CMK (cell line): Measurements from ENCODE around the gene TMEFF2.
"Not testable (repeated sequence)": the region's sequence is repeated elsewhere in the genome, so short reads cannot be mapped to it uniquely, and the experiment has no call there.

Source experiments
- DNase-seq: peaks from one replicate; pipeline ENCODE4 v3.0.0-alpha.2; 2010; ENCODE audit warnings: low read depth

Gene TMEFF2

DNA sequence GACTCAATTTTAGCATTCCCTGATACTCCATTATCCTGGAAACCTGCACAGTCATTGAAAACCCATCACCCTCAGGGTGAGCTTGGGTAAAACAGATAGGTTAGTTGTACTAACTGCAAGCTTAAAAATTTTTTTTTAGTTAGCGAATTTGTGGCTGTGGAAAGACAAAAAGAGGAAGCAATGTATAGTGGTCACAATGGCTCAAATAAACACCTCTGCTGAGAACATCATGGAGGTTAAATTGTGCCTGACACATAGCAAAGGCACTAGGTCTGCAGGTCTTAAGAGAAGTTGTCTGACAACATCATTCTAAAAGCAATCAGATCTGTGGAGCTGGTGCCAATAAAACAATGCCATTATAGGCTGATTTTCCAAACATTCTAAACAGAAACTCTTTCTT is 263.4 kb downstream of the TMEFF2 start:
- no peak for DNase-seq

DNA sequence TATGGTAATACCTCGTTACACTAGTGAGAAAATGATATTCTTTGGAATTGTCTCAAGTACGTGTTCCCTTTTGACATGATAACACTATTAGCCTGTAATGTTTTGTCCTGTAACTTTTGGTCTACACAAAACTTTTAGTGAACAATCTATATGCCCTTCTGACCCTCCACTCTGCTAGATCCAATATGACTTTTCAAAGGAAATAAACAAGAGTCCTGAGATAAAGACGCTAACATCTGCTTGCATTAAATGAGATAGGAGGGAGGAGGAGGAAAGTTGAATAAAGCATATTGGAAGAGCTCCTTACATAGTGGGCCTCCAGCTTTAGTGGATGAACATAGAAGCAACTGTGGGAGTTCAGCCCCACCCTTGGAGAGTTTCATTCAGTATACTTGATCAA is 264.5 kb downstream of the TMEFF2 start:
- no peak for DNase-seq

- DNase-seq = no peak
These were observed 265.4 kb downstream of the TMEFF2 start for GRCh38 chr2:191929288-191929687.

DNA sequence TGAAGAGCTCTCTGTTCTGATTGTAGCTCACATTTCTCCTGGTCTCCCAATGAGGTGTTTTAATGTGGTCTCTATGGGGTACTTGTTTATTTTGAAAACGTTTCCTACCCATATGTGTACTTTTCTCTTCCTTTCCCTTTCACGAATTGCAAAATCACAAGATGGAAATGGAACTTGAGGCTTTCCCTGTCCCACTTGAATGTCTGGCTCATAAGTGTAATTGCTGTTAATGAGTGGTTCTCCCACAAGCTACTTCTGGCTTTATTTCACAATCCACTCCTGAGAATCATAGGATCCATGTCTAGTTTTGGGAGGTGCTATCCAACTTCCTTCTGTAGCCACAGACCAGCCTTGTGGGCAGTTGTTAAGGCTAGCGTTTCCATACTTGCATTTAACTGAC is 266.7 kb downstream of the TMEFF2 start:
- peak; percentile 29 for DNase-seq

DNA sequence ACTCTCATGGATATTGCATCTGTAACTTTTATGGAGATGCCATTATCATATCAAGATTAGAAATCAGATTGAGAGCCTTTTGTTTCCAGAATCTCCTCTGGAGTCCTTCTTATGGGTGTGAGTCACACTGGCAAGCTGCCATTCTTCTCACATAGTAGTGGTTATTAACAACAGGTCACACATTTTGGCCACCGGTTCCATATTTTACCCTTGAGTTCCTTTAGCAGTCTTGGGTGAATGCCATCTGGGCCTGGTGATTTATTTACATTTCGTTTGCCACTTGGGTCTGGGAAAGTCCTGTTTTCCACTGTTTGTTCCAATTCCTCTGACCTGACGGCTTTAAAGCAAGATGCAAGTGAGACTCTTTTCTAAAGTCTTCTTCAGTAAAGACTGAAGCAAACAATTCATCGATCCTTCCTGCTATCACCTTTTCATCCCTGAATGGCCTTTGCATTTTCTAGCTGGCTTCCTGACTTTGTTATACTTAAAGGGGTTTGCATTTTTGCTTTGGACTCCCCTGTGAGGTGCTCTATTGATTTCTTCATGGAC is 267.3 kb downstream of the TMEFF2 start:
- DNase-seq = no peak

DNA sequence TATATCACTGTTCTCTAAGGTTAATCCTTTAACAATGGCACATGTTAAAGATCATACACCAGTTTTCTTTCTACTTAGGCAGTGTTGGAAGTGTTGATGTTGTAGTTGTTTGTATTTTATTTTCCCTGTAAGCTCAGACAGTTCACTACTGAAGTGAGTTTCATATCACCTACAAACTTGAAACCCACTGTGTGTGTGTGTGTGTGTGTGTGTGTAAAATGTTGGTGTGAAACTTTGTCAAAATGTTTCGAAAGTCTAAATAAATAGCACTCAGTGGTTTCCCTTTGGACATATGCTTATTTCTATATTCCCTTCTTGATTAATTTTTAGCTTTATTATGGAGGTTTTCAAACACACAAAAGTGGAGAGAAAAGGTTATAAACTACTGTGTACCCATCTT is 268.1 kb downstream of the TMEFF2 start:
- no peak for DNase-seq

- DNase-seq = no peak
These were observed 271.1 kb downstream of the TMEFF2 start for GRCh38 chr2:191923652-191923997.

GRCh38 chr2:191922736-191923651 is 271.7 kb downstream of the TMEFF2 start:
- no peak for DNase-seq

GRCh38 chr2:191921650-191922049 is 273.1 kb downstream of the TMEFF2 start:
- not testable (repeated sequence) for DNase-seq

GRCh38 chr2:191920502-191920901 is 274.2 kb downstream of the TMEFF2 start:
- DNase-seq = no peak

- DNase-seq = no peak
These were observed 276.6 kb downstream of the TMEFF2 start for GRCh38 chr2:191917967-191918651.

DNA sequence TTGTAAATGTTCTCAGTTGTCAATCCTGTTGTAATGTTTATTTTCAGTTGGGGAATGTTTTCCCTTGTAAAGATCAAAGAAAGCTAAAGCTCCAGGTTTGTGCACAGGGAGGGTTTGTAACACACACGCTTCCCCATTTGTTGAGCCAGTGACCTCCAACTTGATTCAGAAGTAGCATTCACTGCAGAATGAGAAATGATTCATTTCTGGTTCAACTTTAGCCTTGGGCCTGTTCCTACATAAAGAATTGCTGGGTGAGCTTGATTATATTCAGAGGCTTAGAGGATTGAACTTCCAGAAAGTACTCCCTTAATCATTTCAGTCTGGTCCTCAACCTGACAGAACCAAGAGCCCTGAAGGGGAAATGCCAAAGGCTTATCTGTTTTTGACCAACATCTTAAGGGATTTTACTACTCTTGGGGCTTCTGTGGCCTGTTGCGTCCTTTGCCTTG is 277.3 kb downstream of the TMEFF2 start:
- DNase-seq = no peak

DNA sequence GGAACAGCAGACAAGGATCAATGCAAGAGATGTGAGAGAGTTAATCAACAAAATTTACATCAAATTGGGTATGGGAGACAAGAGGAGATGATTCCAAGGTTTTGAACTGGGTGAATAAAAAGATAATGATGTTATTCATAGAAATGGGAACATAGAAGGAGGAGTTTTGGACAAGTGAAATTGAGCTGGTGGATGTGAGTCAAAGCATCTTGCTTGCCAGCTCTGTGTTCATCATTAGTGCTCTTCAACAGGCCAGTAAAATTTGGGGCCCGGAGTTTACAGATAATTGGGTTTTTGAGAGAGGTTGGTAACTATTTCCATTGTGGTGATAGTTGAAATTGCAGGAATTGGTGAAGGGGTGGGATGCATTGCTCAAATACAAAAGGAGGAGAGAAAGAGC is 277.9 kb downstream of the TMEFF2 start:
- no peak for DNase-seq

DNA sequence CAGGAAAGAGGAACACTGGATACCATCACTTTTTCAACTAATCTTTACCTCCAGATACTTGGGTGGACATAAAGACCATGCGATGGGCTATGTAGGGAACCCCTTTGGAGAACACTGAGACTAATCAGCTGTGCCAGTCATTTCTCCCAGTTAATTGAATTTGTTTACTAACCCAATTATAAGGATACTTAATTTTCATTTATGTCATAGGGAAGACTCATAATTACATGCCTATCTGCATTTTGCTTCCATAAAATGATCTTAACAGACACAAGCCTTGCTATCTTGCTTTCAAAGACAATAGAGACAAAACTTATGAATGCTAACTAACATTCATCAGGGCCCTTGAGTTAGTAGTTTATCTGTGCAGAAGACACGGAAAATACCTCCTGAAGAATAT is 279.0 kb downstream of the TMEFF2 start:
- no peak for DNase-seq

DNA sequence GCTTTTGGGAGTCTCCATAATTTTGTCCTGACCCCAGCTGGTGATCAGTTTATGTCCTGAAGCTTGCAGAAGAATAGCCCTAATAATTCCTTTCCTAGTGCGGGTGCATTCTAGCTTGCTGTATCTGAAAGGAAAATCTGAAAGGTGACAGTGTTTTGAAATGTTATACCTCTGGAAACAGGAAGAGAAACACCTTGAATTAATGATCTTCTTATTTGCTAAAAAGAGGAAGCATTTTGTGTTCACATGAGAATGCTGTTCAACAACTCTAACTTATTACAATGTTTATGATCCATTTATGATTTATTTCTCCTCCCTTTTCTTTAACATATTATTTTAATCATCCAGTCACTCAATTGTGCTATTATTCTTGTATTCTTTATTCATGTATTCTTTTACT is 280.9 kb downstream of the TMEFF2 start:
- no peak for DNase-seq

DNA sequence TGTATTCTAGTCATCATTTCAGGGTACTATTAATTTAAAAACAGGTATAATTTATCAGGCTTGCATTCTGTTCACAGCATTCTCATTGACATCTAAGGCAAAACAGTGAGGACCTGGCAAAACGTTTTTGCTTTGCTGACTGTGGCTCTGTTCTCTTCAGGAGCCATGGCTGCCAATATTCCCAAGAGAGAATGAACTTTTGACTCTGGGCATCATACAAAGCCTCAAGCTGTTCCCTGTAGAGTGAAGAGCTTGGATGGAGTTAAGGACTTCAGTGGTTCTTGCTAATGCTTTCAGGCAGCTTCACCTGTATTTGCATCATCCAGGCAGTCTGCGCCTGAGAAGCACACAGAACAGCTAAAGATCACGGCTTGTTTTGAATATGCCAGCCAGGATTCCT is 282.0 kb downstream of the TMEFF2 start:
- no peak for DNase-seq

- no peak for DNase-seq
These were observed 284.2 kb downstream of the TMEFF2 start for GRCh38 chr2:191910518-191910917.

- DNase-seq = no peak
These were observed 285.9 kb downstream of the TMEFF2 start for GRCh38 chr2:191908874-191909273.

DNA sequence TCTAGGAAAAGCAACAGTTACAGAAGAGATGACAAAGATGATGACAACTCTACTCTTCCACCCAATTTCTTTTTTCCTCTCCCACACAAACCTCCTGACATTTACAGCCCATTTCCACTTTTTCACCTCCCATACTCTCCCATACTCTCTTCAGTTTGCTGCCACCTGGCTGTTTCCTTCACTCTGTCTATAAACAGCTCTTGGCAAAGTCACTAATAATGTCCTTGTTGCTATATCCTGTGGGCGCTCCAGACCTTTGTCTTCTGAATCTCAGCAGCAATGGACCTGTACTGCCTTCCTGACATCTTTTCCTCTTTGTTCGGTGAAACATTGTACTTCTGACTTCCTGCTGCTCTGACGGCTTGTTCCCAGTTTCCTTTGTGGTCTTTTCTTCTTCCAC is 287.2 kb downstream of the TMEFF2 start:
- no peak for DNase-seq

DNA sequence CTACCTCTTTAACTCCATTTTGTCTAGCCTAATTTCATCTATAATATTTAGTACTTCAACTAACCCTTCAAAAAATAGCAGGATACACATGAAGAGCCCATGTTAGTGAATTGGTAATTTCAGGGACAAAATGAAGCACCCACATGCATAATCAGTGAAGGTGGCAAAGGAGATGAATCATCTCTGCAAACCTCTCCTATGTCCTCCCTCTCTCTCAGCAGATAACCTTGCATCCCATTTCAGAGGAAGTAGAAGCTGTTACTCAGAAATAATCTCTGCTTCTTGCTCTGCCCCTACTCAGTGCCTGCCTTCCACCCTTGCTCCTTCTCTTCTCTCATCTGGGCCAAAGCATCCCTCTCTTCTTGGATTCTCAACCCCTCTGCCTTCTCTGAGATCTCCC is 287.6 kb downstream of the TMEFF2 start:
- DNase-seq = no peak

- no peak for DNase-seq
These were observed 289.4 kb downstream of the TMEFF2 start for GRCh38 chr2:191905336-191905735.

DNA sequence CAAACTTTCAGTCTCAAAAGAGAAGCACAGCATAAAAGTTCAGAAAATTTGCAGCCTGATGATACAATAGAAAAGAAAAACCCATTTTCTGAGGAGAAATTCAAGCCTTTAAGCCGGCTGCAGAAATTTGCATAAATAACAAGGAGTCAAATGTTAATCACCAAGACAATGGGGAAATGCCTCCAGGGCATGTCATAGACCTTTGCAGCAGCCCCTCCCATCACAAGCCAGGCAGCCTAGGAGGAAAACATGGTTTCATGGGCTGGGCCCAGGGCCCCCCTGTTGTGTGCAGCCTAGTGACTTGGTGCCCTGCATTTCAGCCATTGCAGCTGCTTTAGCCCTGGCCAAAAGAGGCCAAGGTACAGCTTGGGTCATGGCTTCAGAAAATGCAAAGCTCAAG is 293.7 kb downstream of the TMEFF2 start:
- DNase-seq = no peak

GRCh38 chr2:191899410-191899809 is 295.3 kb downstream of the TMEFF2 start:
- no peak for DNase-seq
